H9 (cell line): ENCODE measurements around the gene METTL22. TPM values are rescaled to one million over a fixed set of nuclear protein-coding genes. Genes with fewer than 3 reads are reported as not detected.

Experiments used
- DNase-seq: peaks from one replicate; pipeline ENCODE4 v3.0.0-alpha.2; 2017
- H2AFZ ChIP-seq: one replicate; pipeline ENCODE4 v1.6.1; 2013; ENCODE audit warnings: mild to moderate bottlenecking, low read length, control low read depth, moderate library complexity
- H2AK5ac ChIP-seq: 2 replicates; pipeline ENCODE4 v1.6.1; 2013; ENCODE audit warnings: low read length, control low read depth, mixed read lengths; ENCODE audit not compliant: insufficient read length
- H2BK120ac ChIP-seq: one replicate; pipeline ENCODE4 v1.6.1; 2013; ENCODE audit warnings: low read depth, mild to moderate bottlenecking, low read length, control low read depth, inconsistent platforms; ENCODE audit not compliant: poor library complexity, severe bottlenecking
- H2BK12ac ChIP-seq: 2 replicates; pipeline ENCODE4 v1.6.1; 2013; ENCODE audit warnings: low read length, control low read depth, mixed read lengths, low read depth; ENCODE audit not compliant: insufficient read length
- H2BK15ac ChIP-seq: 2 replicates; pipeline ENCODE4 v1.6.1; 2013; ENCODE audit warnings: low read depth, low read length, control low read depth
- H2BK20ac ChIP-seq: one replicate; pipeline ENCODE4 v1.6.1; 2013; ENCODE audit warnings: low read depth, mild to moderate bottlenecking, low read length, control low read depth, inconsistent platforms; ENCODE audit not compliant: poor library complexity, severe bottlenecking
- H2BK5ac ChIP-seq: 2 replicates; pipeline ENCODE4 v1.6.1; 2013; ENCODE audit warnings: low read length, control low read depth, mixed read lengths; ENCODE audit not compliant: insufficient read length
- H3K14ac ChIP-seq: 2 replicates; pipeline ENCODE4 v1.6.1; 2013; ENCODE audit warnings: low read length, control low read depth; ENCODE audit not compliant: insufficient read depth
- H3K18ac ChIP-seq: 2 replicates; pipeline ENCODE4 v1.6.1; 2013; ENCODE audit warnings: low read depth, mild to moderate bottlenecking, mixed read lengths, low read length, control low read depth; ENCODE audit not compliant: insufficient read length
- H3K23ac ChIP-seq: 2 replicates; pipeline ENCODE4 v1.6.1; 2013; ENCODE audit warnings: low read length, control low read depth, mixed read lengths, low read depth; ENCODE audit not compliant: insufficient read length
- H3K23me2 ChIP-seq: 2 replicates; pipeline ENCODE4 v1.6.1; 2013; ENCODE audit warnings: low read depth, mild to moderate bottlenecking, mixed read lengths, low read length, control low read depth; ENCODE audit not compliant: insufficient read length, poor library complexity, severe bottlenecking
- H3K27ac ChIP-seq: 2 replicates; pipeline ENCODE4 v1.5.1; 2013; ENCODE audit warnings: low read length, control low read depth, mixed read lengths, low read depth; ENCODE audit not compliant: insufficient read length
- H3K27me3 ChIP-seq: 2 replicates; pipeline ENCODE4 v1.6.1; 2013; ENCODE audit warnings: low read length, control low read depth, inconsistent platforms; ENCODE audit not compliant: insufficient read depth
- H3K4ac ChIP-seq: 2 replicates; pipeline ENCODE4 v1.6.1; 2013; ENCODE audit warnings: low read depth, mild to moderate bottlenecking, control low read depth, inconsistent platforms, low read length, moderate library complexity
- H3K4me1 ChIP-seq: 2 replicates; pipeline ENCODE4 v1.6.1; 2013; ENCODE audit warnings: low read length, control low read depth, inconsistent platforms; ENCODE audit not compliant: insufficient read depth
- H3K4me2 ChIP-seq: 2 replicates; pipeline ENCODE4 v1.6.1; 2013; ENCODE audit warnings: low read length, control low read depth, mixed read lengths; ENCODE audit not compliant: insufficient read length, insufficient read depth
- H3K56ac ChIP-seq: 2 replicates; pipeline ENCODE4 v1.6.1; 2013; ENCODE audit warnings: low read depth, mild to moderate bottlenecking, mixed read lengths, low read length, control low read depth; ENCODE audit not compliant: insufficient read length
- H3K79me1 ChIP-seq: 2 replicates; pipeline ENCODE4 v1.6.1; 2013; ENCODE audit warnings: low read depth, mild to moderate bottlenecking, moderate library complexity, low read length, control low read depth, inconsistent platforms; ENCODE audit not compliant: insufficient read depth, poor library complexity, severe bottlenecking
- H3K79me2 ChIP-seq: 2 replicates; pipeline ENCODE4 v1.6.1; 2013; ENCODE audit warnings: low read length, control low read depth, inconsistent platforms; ENCODE audit not compliant: insufficient read depth
- H3K9ac ChIP-seq: 2 replicates; pipeline ENCODE4 v1.6.1; 2013; ENCODE audit warnings: low read length, control low read depth, mixed read lengths; ENCODE audit not compliant: insufficient read length; ENCODE audit errors: extremely low read depth
- H3K9me3 ChIP-seq: one replicate; pipeline ENCODE4 v1.6.1; 2013; ENCODE audit warnings: low read depth, low read length, inconsistent platforms; ENCODE audit not compliant: control insufficient read depth
- H3T11ph ChIP-seq: one replicate; pipeline ENCODE4 v1.6.1; 2013; ENCODE audit warnings: mild to moderate bottlenecking, low read length, control low read depth, inconsistent platforms
- H4K20me1 ChIP-seq: one replicate; pipeline ENCODE4 v1.6.1; 2013; ENCODE audit not compliant: control insufficient read depth, insufficient read length, insufficient read depth
- H4K5ac ChIP-seq: 2 replicates; pipeline ENCODE4 v1.6.1; 2013; ENCODE audit warnings: low read depth, mild to moderate bottlenecking, mixed read lengths, low read length, control low read depth; ENCODE audit not compliant: insufficient read length
- H4K8ac ChIP-seq: replicated peaks from 2 replicates; pipeline ENCODE4 v1.6.1; 2013; ENCODE audit warnings: low read length, control low read depth, mixed read lengths, low read depth; ENCODE audit not compliant: insufficient read length
- H4K91ac ChIP-seq: 2 replicates; pipeline ENCODE4 v1.6.1; 2013; ENCODE audit warnings: low read depth, mild to moderate bottlenecking, moderate library complexity, mixed read lengths, low read length, control low read depth; ENCODE audit not compliant: insufficient read length
- H3K27ac Mint-ChIP-seq, 3 experiments: 2 replicates in 2 of 3; 3 replicates in 1 of 3; pipeline ENCODE4 v1.8.0; 2020 to 2021; ENCODE audit warnings: mixed read lengths in 3 of 3, mild to moderate bottlenecking in 1 of 3, moderate library complexity in 1 of 3
- H3K27me3 Mint-ChIP-seq: 2 replicates; pipeline ENCODE4 v1.8.0; 2021; ENCODE audit warnings: low read depth, mild to moderate bottlenecking, moderate library complexity, mixed read lengths
- H3K36me3 Mint-ChIP-seq, 3 experiments: 2 replicates in 2 of 3; 3 replicates in 1 of 3; pipeline ENCODE4 v1.8.0; 2020 to 2021; ENCODE audit warnings: low read depth in 3 of 3, mixed read lengths in 3 of 3; ENCODE audit not compliant: insufficient read depth in 1 of 3
- H3K4me1 Mint-ChIP-seq, 2 experiments: 2 replicates each; pipeline ENCODE4 v1.8.0; 2020; ENCODE audit warnings: mixed read lengths in 2 of 2
- H3K4me3 Mint-ChIP-seq, 2 experiments: 2 replicates in 1 of 2; 3 replicates in 1 of 2; pipeline ENCODE4 v1.8.0; 2020 to 2021; ENCODE audit warnings: mild to moderate bottlenecking in 2 of 2, mixed read lengths in 2 of 2, moderate library complexity in 1 of 2
- H3K9me3 Mint-ChIP-seq, 2 experiments: 2 replicates in 1 of 2; 3 replicates in 1 of 2; pipeline ENCODE4 v1.8.0; 2020; ENCODE audit warnings: mild to moderate bottlenecking in 2 of 2, mixed read lengths in 2 of 2, moderate library complexity in 1 of 2
- WGBS: extraction: QIAGEN DNeasy Blood & Tissue Kit; methylation state at CpG from one replicate; pipeline ENCODE4 v1.1.7; 2013; ENCODE audit warnings: missing lambda C conversion rate, low lambda C conversion rate, mixed read lengths; ENCODE audit not compliant: insufficient read length; ENCODE audit errors: extremely low coverage; 5-methylcytosine and 5-hydroxymethylcytosine counted together
- total RNA-seq: library from RNA; stranded (reverse); gene quantifications from 2 replicates; pipeline ENCODE4 v1.2.1, GENCODE V29; 2021
- TF ChIP-seq, protein P1 (sequence below): fragments of 200-600 bp; sonication (generic); conservative IDR thresholded peaks from 3 replicates; pipeline ENCODE4 v1.8.0; 2021; ENCODE audit warnings: antibody characterized with exemption, mild to moderate bottlenecking

Gene METTL22
- total RNA-seq, 1 experiment from 2014 or later: 51.9 TPM

GRCh38 chr16:8575399-8575798 lies 46.1 kb upstream of the METTL22 start:
- Histone ChIP-seq H3K9me3 (no peaks in the 10 kb centered on the region), H3K14ac (no peak overlapping the region), H3K27ac (no peak overlapping the region), H3K56ac (no peak overlapping the region), H3K4ac (no peak overlapping the region), H3T11ph (no peak overlapping the region), H2AK5ac (no peak overlapping the region), H3K4me1 (no peaks in the 10 kb centered on the region; the same call in 1 of the 2 replicates), H3K79me1 (no peaks in the 10 kb centered on the region), H4K8ac (no peak overlapping the region), H2BK12ac (no peak overlapping the region), H3K23me2 (no peaks in the 10 kb centered on the region), H3K9ac (no peak overlapping the region), H3K27me3 (no peaks in the 10 kb centered on the region), H3K79me2 (no peaks in the 10 kb centered on the region), H4K5ac (no peak overlapping the region), H2AFZ (no peak overlapping the region), H3K23ac (no peak overlapping the region), H2BK15ac (no peak overlapping the region), H2BK20ac (no peak overlapping the region), H3K18ac (no peak overlapping the region), H4K20me1 (no peaks in the 10 kb centered on the region), H2BK120ac (no peak overlapping the region), H4K91ac (no peak overlapping the region), H3K4me2 (no peak overlapping the region), H2BK5ac (no peak overlapping the region)
- Mint-ChIP-seq H3K4me3 (no peak overlapping the region), H3K27ac (no peak overlapping the region), H3K9me3 (peaks cover 2 to 4% of the 10 kb centered on the region in 2 experiments; a peak in 3 of 5 replicates), H3K27me3 (peaks cover 4% of the 10 kb centered on the region), H3K36me3 (no peaks in the 10 kb centered on the region), H3K4me1 (peaks cover 27 to 32% of the 10 kb centered on the region in 2 experiments)
- DNase-seq: no peak
- TF ChIP-seq, protein P1, sequence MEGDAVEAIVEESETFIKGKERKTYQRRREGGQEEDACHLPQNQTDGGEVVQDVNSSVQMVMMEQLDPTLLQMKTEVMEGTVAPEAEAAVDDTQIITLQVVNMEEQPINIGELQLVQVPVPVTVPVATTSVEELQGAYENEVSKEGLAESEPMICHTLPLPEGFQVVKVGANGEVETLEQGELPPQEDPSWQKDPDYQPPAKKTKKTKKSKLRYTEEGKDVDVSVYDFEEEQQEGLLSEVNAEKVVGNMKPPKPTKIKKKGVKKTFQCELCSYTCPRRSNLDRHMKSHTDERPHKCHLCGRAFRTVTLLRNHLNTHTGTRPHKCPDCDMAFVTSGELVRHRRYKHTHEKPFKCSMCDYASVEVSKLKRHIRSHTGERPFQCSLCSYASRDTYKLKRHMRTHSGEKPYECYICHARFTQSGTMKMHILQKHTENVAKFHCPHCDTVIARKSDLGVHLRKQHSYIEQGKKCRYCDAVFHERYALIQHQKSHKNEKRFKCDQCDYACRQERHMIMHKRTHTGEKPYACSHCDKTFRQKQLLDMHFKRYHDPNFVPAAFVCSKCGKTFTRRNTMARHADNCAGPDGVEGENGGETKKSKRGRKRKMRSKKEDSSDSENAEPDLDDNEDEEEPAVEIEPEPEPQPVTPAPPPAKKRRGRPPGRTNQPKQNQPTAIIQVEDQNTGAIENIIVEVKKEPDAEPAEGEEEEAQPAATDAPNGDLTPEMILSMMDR: no peak
- no CpG with 5 or more reads among the region's 2 CpGs for WGBS
